HEK293T (cell line): ENCODE results near the gene NRTN.

Experiments
- FOXM1 ChIP-seq: fragments of 450-650 bp; IDR thresholded peaks from 2 replicates; pipeline ENCODE4 v1.6.1; 2017; ENCODE audit warnings: mild to moderate bottlenecking, borderline replicate concordance
- TARDBP ChIP-seq: fragments of 450-650 bp; IDR thresholded peaks from 2 replicates; pipeline ENCODE4 v1.6.1; 2016

GRCh38 chr19:5795382-5795919 is 9.4 kb upstream of the NRTN start:
- no peak for TF ChIP-seq FOXM1
- TF ChIP-seq TARDBP = no peak
